Panc1 (cell line): Measurements from ENCODE around the gene ROR1.

Experiments used
- CTCF ChIP-seq: fragments of 450-650 bp; IDR thresholded peaks from 2 replicates; pipeline ENCODE4 v1.5.1; 2017; ENCODE audit warnings: mild to moderate bottlenecking
- POLR2AphosphoS5 ChIP-seq: IDR thresholded peaks from 2 replicates; pipeline ENCODE4 v1.6.1; 2012; ENCODE audit warnings: mild to moderate bottlenecking, low read depth, low read length, moderate library complexity
- SIN3A ChIP-seq: IDR thresholded peaks from 2 replicates; pipeline ENCODE4 v1.6.1; 2012; ENCODE audit warnings: low read depth, mild to moderate bottlenecking, low read length, moderate library complexity, borderline replicate concordance; ENCODE audit not compliant: insufficient read depth

DNA sequence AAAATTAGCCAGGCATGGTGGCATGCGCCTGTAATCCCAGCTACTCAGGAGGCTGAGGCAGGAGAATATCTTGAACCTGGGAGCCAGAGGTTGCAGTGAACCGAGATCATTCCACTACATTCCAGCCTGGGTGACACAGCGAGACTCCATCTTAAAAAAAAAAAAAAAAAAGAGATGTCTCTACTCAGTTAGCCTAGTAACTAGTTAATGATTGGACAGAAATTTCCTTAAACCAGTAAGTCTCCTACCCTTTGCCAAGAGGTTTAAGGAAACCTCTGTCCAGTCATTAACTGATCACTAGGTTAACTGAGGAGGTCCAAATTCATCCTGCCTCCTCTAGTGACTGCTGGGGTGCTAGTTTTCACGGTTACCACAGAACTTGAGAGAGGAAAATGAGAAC lies 285.7 kb downstream of the ROR1 start:
- no peak for TF ChIP-seq POLR2AphosphoS5
- TF ChIP-seq CTCF: no peak
- TF ChIP-seq SIN3A: no peak
